GM19193 (cell line): Measurements from ENCODE around the gene HRH4.

ENCODE experiments used
- POLR2A ChIP-seq: IDR thresholded peaks from 4 replicates; pipeline ENCODE4 v1.6.1; 2011; ENCODE audit not compliant: insufficient read depth, insufficient read length; ENCODE audit errors: extremely low read depth

The HRH4 gene

GRCh38 chr18:24488824-24489493, 28.5 kb downstream of the HRH4 start:
- TF ChIP-seq POLR2A, result no peak

GRCh38 chr18:24490539-24490938, 30.1 kb downstream of the HRH4 start:
- no peak for TF ChIP-seq POLR2A

GRCh38 chr18:24491927-24492834, 31.7 kb downstream of the HRH4 start:
- TF ChIP-seq POLR2A, result no peak

GRCh38 chr18:24494586-24494985, 34.1 kb downstream of the HRH4 start:
- no peak for TF ChIP-seq POLR2A

DNA sequence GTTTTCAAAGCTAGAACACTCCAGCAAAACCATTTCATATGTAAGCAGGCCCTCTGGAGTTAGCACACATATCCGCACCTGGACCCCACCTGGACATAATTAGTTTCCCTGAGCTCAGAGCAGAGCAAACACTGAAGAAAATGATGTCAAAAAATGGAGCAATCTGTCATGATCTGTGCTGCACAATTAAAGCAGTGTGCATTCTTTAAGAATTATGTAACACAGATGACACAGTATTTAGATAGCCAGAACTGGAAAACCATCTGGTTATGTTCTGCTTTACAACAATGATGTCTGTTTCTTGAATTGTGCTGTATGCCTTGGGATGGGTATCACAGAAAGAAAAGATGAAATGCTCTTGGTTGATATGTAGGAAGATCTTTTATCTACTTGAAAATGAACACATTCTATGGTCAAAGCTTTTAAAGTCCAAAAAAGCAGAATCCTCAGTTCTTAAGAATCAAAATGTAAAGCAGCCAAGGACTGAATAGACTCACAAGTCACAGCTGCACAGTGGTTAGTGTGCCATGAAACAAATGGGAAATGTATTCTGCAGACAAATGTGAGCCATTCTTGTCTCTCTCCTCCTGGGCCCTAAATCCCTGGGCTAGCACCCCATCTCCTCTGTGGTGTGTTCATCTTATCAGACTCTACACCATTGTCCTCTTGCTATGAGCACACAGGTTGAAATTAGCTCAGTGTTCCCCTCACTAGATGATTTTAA, 36.8 kb downstream of the HRH4 start:
- no peak for TF ChIP-seq POLR2A

DNA sequence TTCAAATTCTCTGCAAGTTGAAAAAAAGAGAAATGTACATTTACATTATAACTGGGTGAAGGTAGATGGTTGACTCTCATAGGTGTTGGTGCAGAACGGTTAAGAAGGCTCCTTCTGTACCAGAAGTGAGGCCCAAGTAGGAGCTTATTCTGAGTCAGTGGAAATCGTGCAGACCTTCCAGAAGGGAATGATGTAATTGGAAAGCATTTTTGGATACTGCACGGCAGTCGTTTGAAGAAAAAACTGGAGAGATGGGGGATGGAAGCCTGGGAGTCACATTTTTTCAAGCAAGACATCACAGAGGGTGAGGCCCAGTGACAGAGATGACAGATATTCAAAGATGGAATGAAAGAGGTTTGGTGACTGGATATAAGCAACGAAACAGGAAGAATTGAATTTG, 39.4 kb downstream of the HRH4 start:
- TF ChIP-seq POLR2A, result no peak

DNA sequence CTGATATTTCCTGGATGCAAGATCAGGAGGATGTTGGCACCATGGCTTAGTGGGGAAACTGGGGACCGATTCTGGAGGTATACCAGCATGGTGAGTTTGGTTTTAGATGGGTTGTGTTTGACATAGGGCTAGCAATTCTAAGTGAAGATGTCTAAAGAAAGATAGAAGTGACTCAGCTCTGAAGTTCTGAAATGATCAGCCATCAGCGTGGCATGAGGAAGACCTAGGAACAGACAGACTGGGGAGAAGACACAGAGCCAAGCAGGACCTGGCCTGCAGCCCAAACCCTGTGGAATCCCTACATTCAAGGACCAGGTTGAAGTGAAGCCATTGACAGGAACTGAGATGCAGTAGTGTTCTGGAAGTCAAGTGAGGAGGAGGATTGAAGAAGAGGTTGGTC, 39.8 kb downstream of the HRH4 start:
- no peak for TF ChIP-seq POLR2A

DNA sequence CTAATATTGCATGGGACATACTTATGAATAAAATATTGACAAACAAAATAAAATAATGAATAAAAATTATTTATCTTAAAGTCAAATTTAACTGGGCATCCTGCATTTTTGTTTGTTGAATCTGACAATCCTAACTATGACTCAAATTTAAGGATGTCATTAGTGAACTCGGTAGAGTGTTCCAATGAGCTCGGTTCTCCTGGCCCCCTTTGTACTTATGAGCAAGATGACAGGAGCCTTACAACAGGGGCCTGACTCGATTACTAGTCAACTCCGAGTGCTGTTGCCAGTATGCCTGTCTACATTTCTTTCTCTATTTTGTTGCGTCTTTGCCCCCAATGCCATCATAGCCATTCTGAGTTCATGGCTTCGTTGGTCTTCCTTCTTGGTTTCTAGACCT, 40.3 kb downstream of the HRH4 start:
- TF ChIP-seq POLR2A, result no peak

- no peak for TF ChIP-seq POLR2A
These were observed 42.5 kb downstream of the HRH4 start for GRCh38 chr18:24502667-24503523.

DNA sequence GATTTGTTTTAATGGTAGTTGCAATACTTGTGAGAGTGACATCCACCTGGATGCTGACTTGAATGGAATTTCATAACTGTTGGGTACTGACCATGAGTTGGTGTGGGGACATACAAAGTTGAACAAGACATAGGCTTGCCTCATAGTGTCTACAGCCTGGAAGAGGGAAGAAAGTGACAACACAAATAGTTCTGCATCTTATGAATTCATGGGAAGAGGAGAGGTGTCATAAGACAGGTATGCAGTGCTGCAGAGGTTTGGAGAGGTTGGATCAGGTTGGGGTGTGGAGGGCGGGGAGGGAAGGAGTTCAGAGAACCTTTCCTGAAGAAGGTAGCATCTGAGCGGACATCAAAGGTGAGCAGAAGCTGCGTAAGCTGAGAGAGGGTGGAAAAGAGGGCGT, 44.0 kb downstream of the HRH4 start:
- no peak for TF ChIP-seq POLR2A

DNA sequence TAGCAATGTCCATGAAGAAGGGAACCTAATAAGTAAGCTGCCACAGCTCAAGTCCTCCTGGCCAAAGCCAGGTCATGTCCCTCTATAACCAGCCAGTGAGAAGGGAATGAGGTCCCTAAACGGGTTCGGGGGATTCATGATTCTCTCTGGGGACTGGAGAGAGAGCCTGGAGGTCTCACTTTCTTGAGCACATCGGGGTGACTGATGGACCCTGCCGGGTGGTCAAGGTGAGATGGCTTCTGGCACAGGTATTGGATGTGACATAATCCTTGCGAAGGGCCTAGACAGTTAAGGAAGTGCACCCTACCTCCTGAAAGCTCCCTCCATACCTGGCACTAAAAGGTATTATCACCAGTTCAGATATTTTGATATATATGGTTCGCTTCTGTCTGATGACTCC, 45.7 kb downstream of the HRH4 start:
- TF ChIP-seq POLR2A, result no peak

- TF ChIP-seq POLR2A, result no peak
These were observed 49.0 kb downstream of the HRH4 start for GRCh38 chr18:24509435-24509834.

GRCh38 chr18:24514439-24514838, 54.0 kb downstream of the HRH4 start:
- TF ChIP-seq POLR2A, result no peak

- TF ChIP-seq POLR2A, result no peak
These were observed 55.3 kb downstream of the HRH4 start for GRCh38 chr18:24515721-24516120.
